ENCODE measurements around the gene IRGC. TPM values are rescaled to one million over a fixed set of nuclear protein-coding genes. Genes with fewer than 3 reads are reported as not detected.

IRGC gene
- total RNA-seq, 4 donors from 2014 or later = not detected

DNA sequence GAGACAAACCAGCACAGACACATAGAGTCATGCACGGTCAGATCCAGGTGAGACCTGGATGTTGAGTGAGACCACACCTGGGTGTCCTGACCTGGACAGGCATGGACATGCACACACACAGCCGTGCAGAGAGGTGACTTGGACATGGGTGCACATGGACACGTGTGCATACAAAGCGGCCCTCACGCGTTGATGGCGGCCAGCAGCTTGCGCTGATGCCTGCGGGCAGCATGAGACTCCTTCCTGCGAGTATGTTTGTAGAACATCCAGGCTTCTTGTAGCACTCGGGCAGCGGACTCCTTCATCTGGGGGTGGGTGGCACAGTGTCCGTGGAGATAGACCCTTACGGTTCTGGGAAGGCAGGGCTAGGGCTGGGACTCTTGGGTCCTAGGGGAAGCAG is 53.4 kb downstream of the IRGC start:
- peaks cover 14 to 32% (median 20%) of the 10 kb centered on the region in 3 donors for H3K4me1 ChIP-seq
- intact Hi-C loops (cut with DNase I) = no loop called here
- no peak for DNase-seq
- H3K27ac ChIP-seq = no peak overlapping the region
- H3K27me3 ChIP-seq = no peaks in the 10 kb centered on the region
- H3K4me3 ChIP-seq = no peak overlapping the region
- TF ChIP-seq POLR2A (IDR thresholded peaks at IDR 0.05) (no peak), CTCF (IDR thresholded peaks at IDR 0.05) (no peak)
- WGBS, 2 donors = 86% methylated on average over 9 to 10 of the region's 14 CpGs
- H3K9me3 ChIP-seq = no peaks in the 10 kb centered on the region
- H3K36me3 ChIP-seq = no peaks in the 10 kb centered on the region

Other genes with a start within 250 kb of the IRGC start
- 10 to 100 TPM; 45.3 to 92.8 (median 61.9) TPM for gene PHLDB3, start 211.3 kb upstream of the IRGC start, total RNA-seq
- 100 to 1,000 TPM in 2 of 4 donors, 10 to 100 TPM in 2; 66.6 to 126 (median 98.5) TPM for gene ETHE1, start 188.9 kb upstream of the IRGC start, total RNA-seq
- gene ZNF575, start 182.9 kb upstream of the IRGC start, total RNA-seq = not detected
- 10 to 100 TPM; 12.3 to 23.8 (median 18.6) TPM for gene XRCC1, start 140.5 kb upstream of the IRGC start, total RNA-seq
- gene PINLYP, start 140.3 kb upstream of the IRGC start, total RNA-seq = 10 to 100 TPM in 2 of 4 donors, 1 to 10 TPM in 2; 1.9 to 23.3 (median 9.3) TPM
- gene IRGQ, start 119.9 kb upstream of the IRGC start, total RNA-seq = 10 to 100 TPM in 3 of 4 donors, 1 to 10 TPM in 1; 9.6 to 18.4 (median 15.1) TPM
- gene ZNF576, start 119.5 kb upstream of the IRGC start, total RNA-seq = 10 to 100 TPM in 2 of 4 donors, 1 to 10 TPM in 2; 4.2 to 16.8 (median 10.0) TPM
- gene SRRM5, start 104.0 kb upstream of the IRGC start, total RNA-seq = under 1 TPM in 1 of 4 donors, not detected in 3; 0.38 TPM
- gene ZNF428, start 96.4 kb upstream of the IRGC start, total RNA-seq = 10 to 100 TPM in 2 of 4 donors, 1 to 10 TPM in 2; 7.9 to 19.3 (median 11.8) TPM
- gene CADM4, start 76.2 kb upstream of the IRGC start, total RNA-seq = 10 to 100 TPM in 3 of 4 donors, 1 to 10 TPM in 1; 8.8 to 22.8 (median 10.5) TPM
- gene PLAUR, start 45.9 kb upstream of the IRGC start, total RNA-seq = 10 to 100 TPM in 1 of 4 donors, 1 to 10 TPM in 3; 6.7 to 31.9 (median 8.0) TPM
- 10 to 100 TPM; 16.0 to 22.7 (median 21.1) TPM for gene SMG9, start 38.9 kb downstream of the IRGC start, total RNA-seq
- 10 to 100 TPM in 1 of 4 donors, 1 to 10 TPM in 3; 3.2 to 16.9 (median 5.3) TPM for gene KCNN4, start 64.9 kb downstream of the IRGC start, total RNA-seq
- 10 to 100 TPM in 3 of 4 donors, 1 to 10 TPM in 1; 9.9 to 32.0 (median 22.4) TPM for gene LYPD5, start 86.4 kb downstream of the IRGC start, total RNA-seq
- 10 to 100 TPM in 1 of 4 donors, 1 to 10 TPM in 3; 1.5 to 19.1 (median 6.5) TPM for gene ZNF283, start 111.2 kb downstream of the IRGC start, total RNA-seq
- gene ZNF404, start 167.9 kb downstream of the IRGC start, total RNA-seq = 1 to 10 TPM; 1.3 to 1.7 (median 1.5) TPM
- 1 to 10 TPM; 5.0 to 8.4 (median 6.4) TPM for gene ZNF45, start 219.2 kb downstream of the IRGC start, total RNA-seq
- gene ZNF221, start 235.2 kb downstream of the IRGC start, total RNA-seq = 10 to 100 TPM in 1 of 4 donors, 1 to 10 TPM in 3; 1.4 to 12.9 (median 2.2) TPM

Measured in esophagus squamous epithelium (tissue), 5 donors.